ENCODE measurements around the gene NME4. TPM values are rescaled to one million over a fixed set of nuclear protein-coding genes. Genes with fewer than 3 reads are reported as not detected.

Gene NME4
- total RNA-seq, 1 experiment from 2014 or later, result 68.2 TPM

GRCh38 chr16:404971-405486 is 8.0 kb downstream of the NME4 start:
- TF ChIP-seq TCF7L2 (IDR thresholded peaks at IDR 0.05; ENCODE audit: borderline replicate concordance, extremely low read depth, insufficient read depth, insufficient read length) (no peak), SIN3A (IDR thresholded peaks at IDR 0.05; ENCODE audit: low read depth) (no peak), ZNF274 (IDR thresholded peaks at IDR 0.05; ENCODE audit: low read depth, low read length) (no peak), EZH2 (IDR thresholded peaks at IDR 0.05) (no peak), POLR2AphosphoS5 (IDR thresholded peaks at IDR 0.05; ENCODE audit: low read depth, low read length) (no peak), SRF (IDR thresholded peaks at IDR 0.05; ENCODE audit: low read depth) (no peak), ZFX (IDR thresholded peaks at IDR 0.05) (no peak), CTCF (IDR thresholded peaks at IDR 0.05 in 2 of 3, conservative IDR thresholded peaks at IDR 0.05 in 1 of 3; ENCODE audit: borderline replicate concordance in 1 of 3, insufficient read depth in 1 of 3, low read depth in 2 of 3, low read length in 2 of 3) (no peak), CEBPB (IDR thresholded peaks at IDR 0.05; ENCODE audit: low read depth) (no peak)
- Histone ChIP-seq H3K9me2 (ENCODE audit: insufficient read depth) (no peaks in the 10 kb centered on the region), H3K27me3 (ENCODE audit: insufficient read depth, low read length) (no peaks in the 10 kb centered on the region), H3K4me2 (ENCODE audit: low read length) (no peak overlapping the region), H3K79me2 (ENCODE audit: insufficient read depth, low read length) (no peaks in the 10 kb centered on the region), H2AFZ (ENCODE audit: low read depth, low read length, poor library complexity, severe bottlenecking) (no peak overlapping the region), H3K4me1 (ENCODE audit: control insufficient read depth in 1 of 2, insufficient read depth in 2 of 2, low read length in 2 of 2) (peaks cover 0 to 7% of the 10 kb centered on the region in 2 experiments; a peak in 1 of 4 replicates), H3K27ac (ENCODE audit: low read depth, low read length) (no peak overlapping the region), H4K20me1 (ENCODE audit: insufficient read depth) (no peaks in the 10 kb centered on the region), H3K9ac (ENCODE audit: low read length) (no peak overlapping the region), H3K36me3 (ENCODE audit: control insufficient read depth in 1 of 2, insufficient read depth in 2 of 2, low read length in 2 of 2) (no peaks in the 10 kb centered on the region), H3K4me3 (replicated peaks in 1 of 2; ENCODE audit: low read depth in 1 of 2, low read length in 2 of 2) (no peak overlapping the region), H3K9me3 (ENCODE audit: control insufficient read depth in 1 of 2, insufficient read depth in 1 of 2, low read depth in 1 of 2, low read length in 2 of 2) (no peaks in the 10 kb centered on the region)
- no peak for DNase-seq (ENCODE audit: low read depth, low spot score)
- POLR2A ChIA-PET, result no interaction called here
- RAD21 ChIA-PET (ENCODE audit: low non-redundant PET in 1 of 2, low total read pairs in 2 of 2, uncharacterized antibody in 2 of 2, unreplicated experiment in 2 of 2), result no interaction called here
- no peak for ATAC-seq
- no TSS peak for BruUV-seq (replicated peaks)
- CTCF ChIA-PET, result no interaction called here
- intact Hi-C loops (cut with micrococcal nuclease), result no loop called here

Measured in HCT116 (cell line).